B cell (primary cell): ENCODE results near the gene GRB10. TPM values are rescaled to one million over a fixed set of nuclear protein-coding genes. Genes with fewer than 3 reads are reported as not detected.

Experiments
- ATAC-seq: fragments of 200-7000 bp; cut with Tn5 transposase; one replicate; pipeline ENCODE4 v1.10.0; 2021; ENCODE audit warnings: low read depth, mild to moderate bottlenecking, moderate number of reproducible peaks, moderate library complexity
- CTCF ChIA-PET: fragments of 350-600 bp; sonication (Branson Sonifier 250); formaldehyde crosslinking; loops from one replicate; lab custom pipeline; 2021; ENCODE audit warnings: antibody characterized with exemption, inconsistent platforms; lab: Charles Lee
- POLR2A ChIA-PET: fragments of 350-600 bp; sonication (Branson Sonifier 250); formaldehyde crosslinking; loops from one replicate; lab custom pipeline; 2021; ENCODE audit warnings: antibody characterized with exemption; lab: Charles Lee
- DNase-seq: peaks from one replicate; pipeline ENCODE4 v3.0.0; 2013
- H2AFZ ChIP-seq: 2 replicates; pipeline ENCODE4 v1.6.1; 2012; ENCODE audit warnings: mild to moderate bottlenecking, low read depth, low read length; ENCODE audit not compliant: insufficient read depth, poor library complexity, severe bottlenecking
- H3K27ac ChIP-seq, 2 donors: 1 replicate in 1 of 2; 2 replicates in 1 of 2; pipeline ENCODE4 v1.5.1; 2012 to 2013; ENCODE audit warnings: low read length in 2 of 2, mild to moderate bottlenecking in 2 of 2, moderate library complexity in 1 of 2
- H3K27me3 ChIP-seq, 4 experiments: fragments of 200-600 bp in 1 of 4; sonication (generic) in 1 of 4; replicated peaks in 1 of 4; 1 replicate in 2 of 4; 2 replicates in 2 of 4; pipeline versions ENCODE4 v1.6.1 to v1.7.0; 2013 to 2016; ENCODE audit warnings: low read length in 3 of 4, mild to moderate bottlenecking in 2 of 4, mixed read lengths in 1 of 4, moderate library complexity in 1 of 4; ENCODE audit not compliant: insufficient read depth in 4 of 4, control insufficient read depth in 3 of 4; ENCODE audit errors: control extremely low read depth in 1 of 4
- H3K36me3 ChIP-seq, 2 experiments: replicated peaks in 1 of 2; 1 replicate in 1 of 2; 2 replicates in 1 of 2; pipeline versions ENCODE4 v1.6.1 to v1.7.1; 2013; ENCODE audit warnings: low read length in 1 of 2; ENCODE audit not compliant: insufficient read depth in 2 of 2, control insufficient read depth in 1 of 2; ENCODE audit errors: control extremely low read depth in 1 of 2, extremely low read depth in 1 of 2
- H3K4me1 ChIP-seq, 2 donors: fragments of 200-600 bp in 1 of 2; sonication (generic) in 1 of 2; 1 replicate in 1 of 2; 2 replicates in 1 of 2; pipeline versions ENCODE4 v1.5.1 to v1.6.1; 2013 to 2017; ENCODE audit warnings: low read length in 2 of 2; ENCODE audit not compliant: control insufficient read depth in 2 of 2, insufficient read depth in 2 of 2
- H3K4me2 ChIP-seq: replicated peaks from 2 replicates; pipeline ENCODE3; 2012; ENCODE audit warnings: mild to moderate bottlenecking, low read depth, low read length; ENCODE audit not compliant: poor library complexity, severe bottlenecking
- H3K4me3 ChIP-seq, 5 experiments: fragments of 200-600 bp in 1 of 5; sonication (generic) in 1 of 5; 1 replicate in 3 of 5; 2 replicates in 2 of 5; pipeline versions ENCODE4 v1.5.1 to v1.7.0; 2011 to 2016; ENCODE audit warnings: low read length in 4 of 5, mild to moderate bottlenecking in 4 of 5, low read depth in 2 of 5, control low read depth in 1 of 5, moderate library complexity in 1 of 5; ENCODE audit not compliant: insufficient read depth in 1 of 5; ENCODE audit errors: control extremely low read depth in 1 of 5, extremely low read depth in 1 of 5
- H3K79me2 ChIP-seq: fragments of 200-600 bp; sonication (generic); one replicate; pipeline ENCODE4 v1.6.0; 2016; ENCODE audit warnings: low read length; ENCODE audit not compliant: control insufficient read depth, insufficient read depth
- H3K9ac ChIP-seq: fragments of 200-600 bp; sonication (generic); 2 replicates; pipeline ENCODE4 v1.6.1; 2017; ENCODE audit warnings: mild to moderate bottlenecking, low read length, moderate library complexity
- H3K9me3 ChIP-seq, 3 donors: one replicate each; pipeline versions ENCODE4 v1.6.1 to v1.7.1; 2013; ENCODE audit warnings: low read length in 2 of 3; ENCODE audit not compliant: control insufficient read depth in 2 of 3, insufficient read depth in 1 of 3; ENCODE audit errors: control extremely low read depth in 1 of 3
- H4K20me1 ChIP-seq: 2 replicates; pipeline ENCODE4 v1.6.0; 2012; ENCODE audit warnings: mild to moderate bottlenecking, low read length; ENCODE audit not compliant: insufficient read depth, control insufficient read depth, poor library complexity, severe bottlenecking
- H3K27ac Mint-ChIP-seq: one replicate; pipeline ENCODE4 v1.8.0; 2021; ENCODE audit warnings: mixed read lengths
- H3K27me3 Mint-ChIP-seq: one replicate; pipeline ENCODE4 v1.8.0; 2021; ENCODE audit warnings: mixed read lengths
- H3K4me1 Mint-ChIP-seq: one replicate; pipeline ENCODE4 v1.8.0; 2021; ENCODE audit warnings: mixed read lengths
- H3K4me3 Mint-ChIP-seq: one replicate; pipeline ENCODE4 v1.8.0; 2021; ENCODE audit warnings: mixed read lengths
- H3K9me3 Mint-ChIP-seq: one replicate; pipeline ENCODE4 v1.8.0; 2022; ENCODE audit warnings: mixed read lengths; ENCODE audit not compliant: insufficient read depth
- CTCF ChIP-seq: fragments of 200-600 bp; IDR thresholded peaks from one replicate; pipeline ENCODE4 v1.8.0; 2022; ENCODE audit warnings: antibody characterized with exemption, mild to moderate bottlenecking
- EZH2 ChIP-seq: IDR thresholded peaks from 2 replicates; pipeline ENCODE4 v1.6.1; 2012; ENCODE audit warnings: borderline replicate concordance, low read depth, mild to moderate bottlenecking, moderate library complexity, low read length; ENCODE audit not compliant: insufficient read depth, poor library complexity, severe bottlenecking
- WGBS: methylation state at CpG from one replicate; pipeline ENCODE4 v1.1.5; 2013; ENCODE audit warnings: missing lambda C conversion rate; ENCODE audit not compliant: insufficient coverage; 5-methylcytosine and 5-hydroxymethylcytosine counted together
- intact Hi-C: fragments of 100-400 bp; cut with micrococcal nuclease; formaldehyde crosslinking; loops from one replicate; pipeline ENCODE4 v1.10.0; 2022
- polyA plus RNA-seq: library from polyadenylated mRNA; depleted of rRNA; stranded (reverse); fragments of >200 nt; gene quantifications from 2 replicates; pipeline ENCODE4 v1.2.3, GENCODE V29; 2012
- total RNA-seq, 2 donors: library from RNA; stranded (reverse); fragments of 120-200 nt in 1 of 2; gene quantifications; 1 replicate in 1 of 2; 2 replicates in 1 of 2; pipeline versions ENCODE4 v1.2.3 to v1.2.4, GENCODE V29; 2013 to 2022

The GRB10 gene
- total and polyA plus RNA-seq, 2 donors (not counting 1 experiment from before 2014, with no cell fraction given), result 0.04 TPM; not detected in 1

- Histone ChIP-seq H3K4me3 (no peak overlapping the region), H3K4me2 (no peak overlapping the region), H3K79me2 (no peaks in the 10 kb centered on the region), H3K27me3 (no peaks in the 10 kb centered on the region), H3K36me3 (no peaks in the 10 kb centered on the region), H3K9me3 (no peaks in the 10 kb centered on the region), H2AFZ (no peak overlapping the region), H3K9ac (no peak overlapping the region), H3K27ac (no peak overlapping the region), H3K4me1 (no peaks in the 10 kb centered on the region), H4K20me1 (no peaks in the 10 kb centered on the region)
- intact Hi-C loops, result no loop called here
- DNase-seq (no peak), ATAC-seq (no peak)
- POLR2A ChIA-PET, result no interaction called here
- H3K4me3 Mint-ChIP-seq, result no peak overlapping the region
- H3K9me3 Mint-ChIP-seq, result no peaks in the 10 kb centered on the region
- H3K4me1 Mint-ChIP-seq, result no peaks in the 10 kb centered on the region
- WGBS, result 94% methylated on average over 8 of the region's 9 CpGs
- H3K27ac Mint-ChIP-seq, result no peak overlapping the region
- CTCF ChIA-PET, result no interaction called here
- no peak for TF ChIP-seq CTCF
- TF ChIP-seq EZH2, result no peak
- no peaks in the 10 kb centered on the region for H3K27me3 Mint-ChIP-seq
Observed at GRCh38 chr7:50756180-50756579, 26.5 kb downstream of the GRB10 start.

GRCh38 chr7:50754684-50755083, 28.0 kb downstream of the GRB10 start:
- intact Hi-C loops, result no loop called here
- Histone ChIP-seq H3K27ac (no peak overlapping the region), H3K36me3 (no peaks in the 10 kb centered on the region), H4K20me1 (no peaks in the 10 kb centered on the region), H3K9ac (no peak overlapping the region), H2AFZ (no peak overlapping the region), H3K4me3 (no peak overlapping the region), H3K9me3 (no peaks in the 10 kb centered on the region), H3K4me1 (no peaks in the 10 kb centered on the region), H3K4me2 (no peak overlapping the region), H3K79me2 (no peaks in the 10 kb centered on the region), H3K27me3 (no peaks in the 10 kb centered on the region)
- H3K4me3 Mint-ChIP-seq, result no peak overlapping the region
- no peak overlapping the region for H3K27ac Mint-ChIP-seq
- ChIA-PET POLR2A (no interaction called here), CTCF (no interaction called here)
- no peaks in the 10 kb centered on the region for H3K4me1 Mint-ChIP-seq
- H3K27me3 Mint-ChIP-seq, result peaks cover 5% of the 10 kb centered on the region
- no peak for DNase-seq
- ATAC-seq, result no peak
- WGBS, result 100% methylated on average over 4 of the region's 6 CpGs
- no peak for TF ChIP-seq CTCF
- TF ChIP-seq EZH2, result no peak
- H3K9me3 Mint-ChIP-seq, result no peaks in the 10 kb centered on the region
